Neuronal stem cell (in vitro differentiated cells): ENCODE data around the gene IFT43.

Experiments
- DNase-seq: peaks from one replicate; pipeline ENCODE4 v3.0.0-alpha.2; 2013; ENCODE audit warnings: low spot score
- H2AFZ ChIP-seq: one replicate; pipeline ENCODE4 v1.6.1; 2013; ENCODE audit warnings: mild to moderate bottlenecking, low read length, inconsistent platforms
- H2AK5ac ChIP-seq: 2 replicates; pipeline ENCODE4 v1.6.1; 2013; ENCODE audit warnings: low read depth, mild to moderate bottlenecking, inconsistent platforms, low read length, moderate library complexity, mixed read lengths
- H2BK120ac ChIP-seq: 2 replicates; pipeline ENCODE4 v1.6.1; 2013; ENCODE audit warnings: low read depth, mild to moderate bottlenecking, inconsistent platforms, low read length, moderate library complexity, mixed read lengths
- H2BK12ac ChIP-seq: one replicate; pipeline ENCODE4 v1.6.1; 2013; ENCODE audit warnings: low read length, inconsistent platforms
- H2BK15ac ChIP-seq: 2 replicates; pipeline ENCODE4 v1.6.1; 2013; ENCODE audit warnings: mild to moderate bottlenecking, low read length, inconsistent platforms, mixed read lengths
- H2BK5ac ChIP-seq: one replicate; pipeline ENCODE4 v1.6.1; 2013; ENCODE audit warnings: inconsistent platforms, mild to moderate bottlenecking, low read length, moderate library complexity
- H3K14ac ChIP-seq: one replicate; pipeline ENCODE4 v1.6.1; 2013; ENCODE audit warnings: low read length, inconsistent platforms
- H3K18ac ChIP-seq: 2 replicates; pipeline ENCODE4 v1.6.1; 2013; ENCODE audit warnings: low read length, inconsistent platforms
- H3K23ac ChIP-seq: 2 replicates; pipeline ENCODE4 v1.6.1; 2013; ENCODE audit warnings: low read depth, mild to moderate bottlenecking, mixed read lengths, low read length, inconsistent platforms; ENCODE audit not compliant: poor library complexity
- H3K27ac ChIP-seq: replicated peaks from 3 replicates; pipeline ENCODE4 v1.5.1; 2013; ENCODE audit warnings: low read length, inconsistent platforms
- H3K27me3 ChIP-seq, 3 experiments: 2 replicates each; pipeline ENCODE4 v1.6.1; 2013; ENCODE audit warnings: low read length in 3 of 3, mild to moderate bottlenecking in 2 of 3, inconsistent platforms in 1 of 3, low read depth in 1 of 3, mixed read lengths in 1 of 3, moderate library complexity in 1 of 3; ENCODE audit not compliant: control insufficient read depth in 3 of 3, insufficient read depth in 3 of 3
- H3K36me3 ChIP-seq, 2 donors: replicated peaks in 1 of 2; 2 replicates each; pipeline ENCODE4 v1.6.1; 2013; ENCODE audit warnings: low read length in 2 of 2; ENCODE audit not compliant: control insufficient read depth in 2 of 2, insufficient read depth in 2 of 2
- H3K4ac ChIP-seq: 2 replicates; pipeline ENCODE4 v1.6.1; 2013; ENCODE audit warnings: inconsistent platforms, mild to moderate bottlenecking, low read length, moderate library complexity
- H3K4me1 ChIP-seq, 2 donors: 1 replicate in 1 of 2; 2 replicates in 1 of 2; pipeline ENCODE4 v1.6.1; 2013; ENCODE audit warnings: low read length in 2 of 2, low read depth in 1 of 2; ENCODE audit not compliant: control insufficient read depth in 2 of 2, insufficient read depth in 1 of 2
- H3K4me2 ChIP-seq: one replicate; pipeline ENCODE4 v1.6.1; 2013; ENCODE audit warnings: mild to moderate bottlenecking, low read length, inconsistent platforms; ENCODE audit not compliant: insufficient read depth, poor library complexity, severe bottlenecking
- H3K4me3 ChIP-seq, 2 donors: 2 replicates each; pipeline ENCODE4 v1.5.1; 2013; ENCODE audit warnings: low read length in 2 of 2, mild to moderate bottlenecking in 2 of 2, inconsistent platforms in 1 of 2, moderate library complexity in 1 of 2
- H3K79me1 ChIP-seq: one replicate; pipeline ENCODE4 v1.6.1; 2013; ENCODE audit warnings: low read depth, mild to moderate bottlenecking, inconsistent platforms, low read length, moderate library complexity
- H3K9ac ChIP-seq: one replicate; pipeline ENCODE4 v1.6.1; 2013; ENCODE audit warnings: mild to moderate bottlenecking, low read depth, low read length, inconsistent platforms; ENCODE audit not compliant: poor library complexity
- H3K9me3 ChIP-seq, 2 donors: replicated peaks in 1 of 2; 2 replicates each; pipeline versions ENCODE3 to v1.6.1; 2013; ENCODE audit warnings: low read length in 2 of 2, mild to moderate bottlenecking in 2 of 2, inconsistent platforms in 1 of 2, low read depth in 1 of 2, mixed read lengths in 1 of 2, moderate library complexity in 1 of 2; ENCODE audit not compliant: control insufficient read depth in 2 of 2, insufficient read depth in 1 of 2
- H4K8ac ChIP-seq: one replicate; pipeline ENCODE4 v1.6.1; 2013; ENCODE audit warnings: low read depth, mild to moderate bottlenecking, inconsistent platforms, low read length, moderate library complexity
- H4K91ac ChIP-seq: one replicate; pipeline ENCODE4 v1.6.1; 2013; ENCODE audit warnings: low read length, low read depth, mild to moderate bottlenecking, inconsistent platforms; ENCODE audit not compliant: poor library complexity
- WGBS, 2 donors: extraction: QIAGEN DNeasy Blood & Tissue Kit; methylation state at CpG; one replicate each; pipeline ENCODE4 v1.1.7; 2013; ENCODE audit warnings: missing lambda C conversion rate in 2 of 2, mixed read lengths in 1 of 2; ENCODE audit not compliant: insufficient read length in 2 of 2, insufficient replicate concordance in 1 of 2; ENCODE audit errors: extremely low coverage in 2 of 2; 5-methylcytosine and 5-hydroxymethylcytosine counted together

Gene IFT43

GRCh38 chr14:76078501-76078900, 92.9 kb downstream of the IFT43 start:
- H4K8ac ChIP-seq, result no peak overlapping the region

GRCh38 chr14:76080025-76080424, 94.5 kb downstream of the IFT43 start:
- Histone ChIP-seq H3K4me2 (peak overlapping the region; percentile 36), H3K23ac (no peak overlapping the region), H4K91ac (no peak overlapping the region), H3K4me3 (no peak overlapping the region), H2BK15ac (no peak overlapping the region), H3K9me3 (no peaks in the 10 kb centered on the region), H2BK12ac (no peak overlapping the region), H3K79me1 (no peaks in the 10 kb centered on the region), H3K4ac (no peak overlapping the region), H3K27ac (no peak overlapping the region), H4K8ac (no peak overlapping the region), H2AK5ac (no peak overlapping the region), H3K18ac (peak overlapping the region; percentile 8), H3K27me3 (no peaks in the 10 kb centered on the region), H3K36me3 (peaks cover 3% of the 10 kb centered on the region in 2 donors), H3K9ac (no peak overlapping the region), H3K14ac (no peak overlapping the region), H2BK120ac (no peak overlapping the region), H2BK5ac (no peak overlapping the region), H2AFZ (no peak overlapping the region), H3K4me1 (peaks cover 19 to 28% of the 10 kb centered on the region in 2 donors)
- DNase-seq, result peak; percentile 24
- WGBS, 2 donors, result no CpG with 5 or more reads among the region's 10 CpGs

More at GRCh38 chr14:76078501-76078900, 92.9 kb downstream of the IFT43 start:
- no peak for DNase-seq
- Histone ChIP-seq H3K79me1 (no peaks in the 10 kb centered on the region), H3K27me3 (no peaks in the 10 kb centered on the region), H3K9me3 (no peaks in the 10 kb centered on the region), H3K14ac (no peak overlapping the region), H3K4me3 (no peak overlapping the region), H3K36me3 (peaks cover 3% of the 10 kb centered on the region in 2 donors), H3K4me1 (peaks cover 11 to 17% of the 10 kb centered on the region in 2 donors), H2BK120ac (no peak overlapping the region), H3K4me2 (no peak overlapping the region), H3K4ac (no peak overlapping the region), H2BK12ac (no peak overlapping the region), H3K27ac (no peak overlapping the region), H3K18ac (no peak overlapping the region), H3K23ac (no peak overlapping the region), H4K91ac (no peak overlapping the region), H2BK5ac (no peak overlapping the region), H3K9ac (no peak overlapping the region), H2AK5ac (no peak overlapping the region), H2BK15ac (no peak overlapping the region), H2AFZ (no peak overlapping the region)
- no CpG with 5 or more reads among the region's 10 CpGs for WGBS, 2 donors

- no peak overlapping the region for H2BK5ac ChIP-seq
- H3K4ac ChIP-seq, result no peak overlapping the region
- H3K18ac ChIP-seq, result peak overlapping the region; percentile 16
- no peak overlapping the region for H2BK15ac ChIP-seq
- peaks cover 3% of the 10 kb centered on the region in 2 donors for H3K36me3 ChIP-seq
- H2AFZ ChIP-seq, result no peak overlapping the region
- no peak overlapping the region for H2AK5ac ChIP-seq
- H3K79me1 ChIP-seq, result no peaks in the 10 kb centered on the region
- H3K23ac ChIP-seq, result no peak overlapping the region
- H3K9ac ChIP-seq, result no peak overlapping the region
- peaks cover 19 to 28% of the 10 kb centered on the region in 2 donors for H3K4me1 ChIP-seq
- H4K91ac ChIP-seq, result no peak overlapping the region
- H2BK120ac ChIP-seq, result no peak overlapping the region
- no peaks in the 10 kb centered on the region for H3K27me3 ChIP-seq
- no peak overlapping the region for H4K8ac ChIP-seq
- DNase-seq, result no peak
- H3K4me3 ChIP-seq, result no peak overlapping the region
- H3K4me2 ChIP-seq, result no peak overlapping the region
- H2BK12ac ChIP-seq, result no peak overlapping the region
- no peak overlapping the region for H3K27ac ChIP-seq
- no peak overlapping the region for H3K14ac ChIP-seq
- no peaks in the 10 kb centered on the region for H3K9me3 ChIP-seq
- no CpG with 5 or more reads among the region's 6 CpGs for WGBS, 2 donors
Observed at GRCh38 chr14:76080471-76080870, 94.9 kb downstream of the IFT43 start.

- Histone ChIP-seq H4K91ac (no peak overlapping the region), H3K9ac (no peak overlapping the region), H3K27ac (no peak overlapping the region), H3K18ac (no peak overlapping the region), H2AFZ (no peak overlapping the region), H3K4me1 (peaks cover 19 to 30% of the 10 kb centered on the region in 2 donors), H3K9me3 (no peaks in the 10 kb centered on the region), H3K4me3 (no peak overlapping the region), H3K79me1 (no peaks in the 10 kb centered on the region), H2BK5ac (no peak overlapping the region), H3K36me3 (peaks cover 3% of the 10 kb centered on the region in 2 donors), H2BK120ac (no peak overlapping the region), H3K4me2 (no peak overlapping the region), H3K23ac (no peak overlapping the region), H2BK12ac (no peak overlapping the region), H2AK5ac (no peak overlapping the region), H3K14ac (no peak overlapping the region), H3K27me3 (no peaks in the 10 kb centered on the region), H2BK15ac (no peak overlapping the region), H4K8ac (no peak overlapping the region), H3K4ac (no peak overlapping the region)
- DNase-seq, result no peak
- no CpG with 5 or more reads among the region's 7 CpGs for WGBS, 2 donors
Observed at GRCh38 chr14:76081642-76082041, 96.1 kb downstream of the IFT43 start.
